IMR-90 (cell line): Measurements from ENCODE around the gene TJP3. TPM values are rescaled to one million over a fixed set of nuclear protein-coding genes. Genes with fewer than 3 reads are reported as not detected.

ENCODE experiments used
- ATAC-seq: fragments of 200-7000 bp; cut with Tn5 transposase; 2 replicates; pipeline ENCODE4 v1.9.1; 2020; ENCODE audit warnings: low read depth, mild to moderate bottlenecking, moderate library complexity
- BruUV-seq: library from RNA; stranded (reverse); fragments of 400-500 nt; replicated peaks from 2 replicates; lab custom pipeline; 2021; lab: Mats Ljungman, UMichigan
- CTCF ChIA-PET: fragments of 300-600 bp; formaldehyde crosslinking; extraction: SDS; loops from one replicate; lab custom pipeline; 2021; ENCODE audit warnings: antibody characterized with exemption; lab: Yijun Ruan, JAX
- POLR2A ChIA-PET: fragments of 300-600 bp; sonication (Branson Sonifier 250); formaldehyde crosslinking; loops from one replicate; lab custom pipeline; 2022; ENCODE audit warnings: antibody characterized with exemption; ENCODE audit not compliant: unreplicated experiment; lab: Charles Lee
- DNase-seq: peaks from one replicate; pipeline ENCODE4 v3.0.0; 2013
- H2AFZ ChIP-seq: replicated peaks from 2 replicates; pipeline ENCODE3; 2013; ENCODE audit warnings: low read length, mild to moderate bottlenecking; ENCODE audit not compliant: poor library complexity
- H2AK5ac ChIP-seq: 2 replicates; pipeline ENCODE4 v1.6.1; 2013; ENCODE audit warnings: low read depth, low read length, inconsistent platforms
- H2AK9ac ChIP-seq: replicated peaks from 2 replicates; pipeline ENCODE3; 2013; ENCODE audit warnings: mild to moderate bottlenecking, low read depth, low read length, moderate library complexity; ENCODE audit not compliant: poor library complexity
- H2BK120ac ChIP-seq: 2 replicates; pipeline ENCODE4 v1.6.1; 2013; ENCODE audit warnings: low read depth, low read length, inconsistent platforms
- H2BK15ac ChIP-seq: 3 replicates; pipeline ENCODE4 v1.6.1; 2013; ENCODE audit warnings: low read depth, low read length, inconsistent platforms
- H2BK20ac ChIP-seq: 2 replicates; pipeline ENCODE4 v1.6.1; 2013; ENCODE audit warnings: low read depth, mild to moderate bottlenecking, inconsistent platforms, low read length, moderate library complexity
- H2BK5ac ChIP-seq: 2 replicates; pipeline ENCODE4 v1.6.1; 2013; ENCODE audit warnings: mild to moderate bottlenecking, low read depth, low read length, inconsistent platforms; ENCODE audit not compliant: poor library complexity, severe bottlenecking
- H3K14ac ChIP-seq: replicated peaks from 2 replicates; pipeline ENCODE4 v1.6.1; 2013; ENCODE audit warnings: low read depth, low read length, inconsistent platforms
- H3K18ac ChIP-seq: 2 replicates; pipeline ENCODE4 v1.6.1; 2013; ENCODE audit warnings: low read depth, low read length, control low read depth
- H3K23ac ChIP-seq: 2 replicates; pipeline ENCODE4 v1.6.1; 2013; ENCODE audit warnings: low read depth, low read length, inconsistent platforms
- H3K27ac ChIP-seq: 2 replicates; pipeline ENCODE4 v1.5.1; 2013; ENCODE audit warnings: mild to moderate bottlenecking, control low read depth, low read length; ENCODE audit not compliant: insufficient read depth
- H3K27me3 ChIP-seq: 2 replicates; pipeline ENCODE4 v1.6.1; 2013; ENCODE audit warnings: low read length; ENCODE audit not compliant: control insufficient read depth, insufficient read depth
- H3K36me3 ChIP-seq: 2 replicates; pipeline ENCODE4 v1.6.1; 2013; ENCODE audit warnings: low read length, mixed read lengths; ENCODE audit not compliant: control insufficient read depth, insufficient read depth
- H3K4ac ChIP-seq: 2 replicates; pipeline ENCODE4 v1.6.1; 2013; ENCODE audit warnings: low read depth, low read length, inconsistent platforms
- H3K4me1 ChIP-seq: 2 replicates; pipeline ENCODE4 v1.6.1; 2013; ENCODE audit warnings: low read length, mixed read lengths; ENCODE audit not compliant: control insufficient read depth, insufficient read depth
- H3K4me2 ChIP-seq: 2 replicates; pipeline ENCODE4 v1.6.1; 2013; ENCODE audit warnings: low read depth, mild to moderate bottlenecking, control low read depth, low read length, moderate library complexity
- H3K4me3 ChIP-seq: 2 replicates; pipeline ENCODE4 v1.5.1; 2013; ENCODE audit warnings: low read depth, mild to moderate bottlenecking, control low read depth, low read length, moderate library complexity; ENCODE audit not compliant: insufficient read depth
- H3K56ac ChIP-seq: 2 replicates; pipeline ENCODE4 v1.6.1; 2013; ENCODE audit warnings: low read length, inconsistent platforms; ENCODE audit not compliant: insufficient read depth; ENCODE audit errors: extremely low read depth
- H3K79me1 ChIP-seq, 2 experiments: 2 replicates each; pipeline ENCODE4 v1.6.1; 2013; ENCODE audit warnings: low read length in 2 of 2, inconsistent platforms in 1 of 2, low read depth in 1 of 2
- H3K9ac ChIP-seq: 2 replicates; pipeline ENCODE4 v1.6.1; 2013; ENCODE audit warnings: low read depth, low read length, control low read depth
- H3K9me1 ChIP-seq: 2 replicates; pipeline ENCODE4 v1.6.1; 2013; ENCODE audit warnings: low read length, inconsistent platforms; ENCODE audit not compliant: insufficient read depth
- H3K9me3 ChIP-seq: 2 replicates; pipeline ENCODE4 v1.6.1; 2013; ENCODE audit warnings: low read length; ENCODE audit not compliant: control insufficient read depth, insufficient read depth
- H4K20me1 ChIP-seq: 2 replicates; pipeline ENCODE4 v1.6.1; 2013; ENCODE audit warnings: low read length, inconsistent platforms; ENCODE audit not compliant: insufficient read depth
- H4K5ac ChIP-seq: 2 replicates; pipeline ENCODE4 v1.6.1; 2013; ENCODE audit warnings: mild to moderate bottlenecking, low read depth, low read length, control low read depth
- H4K8ac ChIP-seq, 2 experiments: 2 replicates each; pipeline ENCODE4 v1.6.1; 2013; ENCODE audit warnings: low read depth in 2 of 2, low read length in 2 of 2, control low read depth in 1 of 2, inconsistent platforms in 1 of 2
- H4K91ac ChIP-seq: 2 replicates; pipeline ENCODE4 v1.6.1; 2013; ENCODE audit warnings: low read depth, low read length, inconsistent platforms; ENCODE audit not compliant: insufficient read depth
- ELK1 ChIP-seq: fragments of 150-350 bp; IDR thresholded peaks from 2 replicates; pipeline ENCODE4 v1.6.1; 2016; ENCODE audit warnings: low read depth, mild to moderate bottlenecking, low read length, moderate library complexity, borderline replicate concordance
- MXI1 ChIP-seq: IDR thresholded peaks from 2 replicates; pipeline ENCODE4 v1.6.1; 2012; ENCODE audit warnings: low read depth, mild to moderate bottlenecking, low read length, moderate library complexity, borderline replicate concordance
- RFX5 ChIP-seq: IDR thresholded peaks from 2 replicates; pipeline ENCODE4 v1.8.0; 2012; ENCODE audit warnings: low read depth, mild to moderate bottlenecking, low read length, moderate library complexity
- WGBS, 2 experiments: methylation state at CpG; one replicate each; pipeline versions ENCODE4 v1.1.5 to v1.1.7; 2013; ENCODE audit warnings: missing lambda C conversion rate in 2 of 2; ENCODE audit not compliant: insufficient read length in 1 of 2; ENCODE audit errors: extremely low coverage in 2 of 2; 5-methylcytosine and 5-hydroxymethylcytosine counted together
- dilution Hi-C: fragments of 300-500 bp; cut with HindIII; formaldehyde crosslinking; loops from one replicate; pipeline ENCODE4 v1.14.3; 2018; ENCODE audit warnings: low sequenced_read_pairs; ENCODE audit not compliant: unreplicated experiment
- in situ Hi-C: fragments of 300-500 bp; cut with MboI; formaldehyde crosslinking; loops from 3 replicates; pipeline ENCODE4 v1.14.3; 2019; ENCODE audit warnings: low sequenced_read_pairs, inconsistent platforms, mixed read lengths
- intact Hi-C: fragments of 100-400 bp; cut with micrococcal nuclease; formaldehyde crosslinking; loops from 2 replicates; pipeline ENCODE4 v1.10.0; 2022
- polyA plus RNA-seq, 3 experiments: library from polyadenylated mRNA; depleted of rRNA; stranded (reverse); fragments of >200 nt; gene quantifications; 2 replicates each; pipeline ENCODE4 v1.2.3, GENCODE V29; 2012; ENCODE audit warnings: low replicate concordance in 1 of 3
- total RNA-seq: library from RNA; depleted of rRNA; stranded (reverse); fragments of >200 nt; gene quantifications from 2 replicates; pipeline ENCODE4 v1.2.3, GENCODE V29; 2012

The TJP3 gene
- total and polyA plus RNA-seq, 2 of the 4 experiments (the other 2 are of a cell fraction): not detected

GRCh38 chr19:3667037-3667638 lies 41.0 kb upstream of the TJP3 start:
- peaks cover 24% of the 10 kb centered on the region for H4K20me1 ChIP-seq
- no peak overlapping the region for H2BK5ac ChIP-seq
- in situ Hi-C loops: loop anchor here (5.0 kb wide), 1 partner anchor 35 kb away; the partner anchor contains the start of gene PIP5K1C
- H3K14ac ChIP-seq: no peak overlapping the region
- POLR2A ChIA-PET: no interaction called here
- no peak overlapping the region for H3K4ac ChIP-seq
- H3K4me3 ChIP-seq: no peak overlapping the region
- H3K4me2 ChIP-seq: no peak overlapping the region
- H2AK9ac ChIP-seq: no peak overlapping the region
- dilution Hi-C loops: no loop called here
- no peaks in the 10 kb centered on the region for H3K9me1 ChIP-seq
- no peaks in the 10 kb centered on the region for H3K9me3 ChIP-seq
- H3K79me1 ChIP-seq: peaks cover 14 to 49% of the 10 kb centered on the region in 2 experiments
- no peak overlapping the region for H3K23ac ChIP-seq
- H3K36me3 ChIP-seq: peaks cover 20% of the 10 kb centered on the region
- BruUV-seq: no TSS peak
- ATAC-seq: no peak
- no peak overlapping the region for H3K27ac ChIP-seq
- no peak overlapping the region for H2BK120ac ChIP-seq
- H3K18ac ChIP-seq: no peak overlapping the region
- intact Hi-C loops: loop anchor here (5.0 to 10.0 kb wide), 3 partner anchors 155 to 538 kb away; no protein-coding TSS in a partner anchor
- no peak overlapping the region for H4K91ac ChIP-seq
- no peak overlapping the region for H3K9ac ChIP-seq
- TF ChIP-seq ELK1: no peak
- no peak for TF ChIP-seq MXI1
- TF ChIP-seq RFX5: no peak
- no peak for DNase-seq
- no peaks in the 10 kb centered on the region for H3K27me3 ChIP-seq
- no peak overlapping the region for H2BK15ac ChIP-seq
- WGBS, 2 experiments: 83% methylated on average over 8 of the region's 18 CpGs; no CpG with 5 or more reads in 1 of the 2 experiments
- no peak overlapping the region for H3K56ac ChIP-seq
- H4K5ac ChIP-seq: no peak overlapping the region
- CTCF ChIA-PET: no interaction called here
- no peak overlapping the region for H2BK20ac ChIP-seq
- H2AK5ac ChIP-seq: no peak overlapping the region
- H2AFZ ChIP-seq: no peak overlapping the region
- no peak overlapping the region for H4K8ac ChIP-seq
- H3K4me1 ChIP-seq: peaks cover 18% of the 10 kb centered on the region
